HL-60 (cell line): ENCODE results near the gene CCR4.

Experiments used
- DNase-seq, 2 experiments: peaks; one replicate each; pipeline ENCODE4 v3.0.0-alpha.2; 2010 to 2020; ENCODE audit warnings: low read depth in 1 of 2, low spot score in 1 of 2
- H3K27ac ChIP-seq: fragments of 250-450 bp; sonication (Bioruptor Pico); replicated peaks from 2 replicates; pipeline ENCODE4 v1.5.1; 2020; ENCODE audit warnings: mild to moderate bottlenecking, moderate library complexity
- H3K27me3 ChIP-seq: fragments of 250-450 bp; sonication (Bioruptor Pico); 2 replicates; pipeline ENCODE4 v1.5.1; 2021; ENCODE audit warnings: mild to moderate bottlenecking, moderate library complexity; ENCODE audit not compliant: insufficient read depth, poor library complexity, severe bottlenecking
- H3K4me3 ChIP-seq: replicated peaks from 2 replicates; pipeline ENCODE4 v1.5.1; 2011; ENCODE audit warnings: mild to moderate bottlenecking, control low read depth, low read length; ENCODE audit not compliant: insufficient read depth
- CTCF ChIP-seq: IDR thresholded peaks from one replicate; pipeline ENCODE4 v1.5.1; 2011; ENCODE audit warnings: low read length, control low read depth, inconsistent platforms; ENCODE audit not compliant: insufficient read depth
- GABPA ChIP-seq: IDR thresholded peaks from 2 replicates; pipeline ENCODE4 v1.6.1; 2012; ENCODE audit warnings: low read depth
- POLR2AphosphoS5 ChIP-seq: IDR thresholded peaks from 2 replicates; pipeline ENCODE4 v1.6.1; 2012; ENCODE audit warnings: low read depth
- REST ChIP-seq: IDR thresholded peaks from 2 replicates; pipeline ENCODE4 v1.6.1; 2012; ENCODE audit warnings: low read depth; ENCODE audit not compliant: insufficient replicate concordance
- SPI1 ChIP-seq: IDR thresholded peaks from 2 replicates; pipeline ENCODE4 v1.6.1; 2012; ENCODE audit warnings: low read depth, mild to moderate bottlenecking, borderline replicate concordance

CCR4 gene

GRCh38 chr3:32977861-32978260 lies 26.4 kb downstream of the CCR4 start:
- DNase-seq = no peak
- no peak overlapping the region for H3K4me3 ChIP-seq
- H3K27me3 ChIP-seq = no peaks in the 10 kb centered on the region
- no peak overlapping the region for H3K27ac ChIP-seq
- no peak for TF ChIP-seq REST
- TF ChIP-seq POLR2AphosphoS5 = no peak
- no peak for TF ChIP-seq SPI1
- TF ChIP-seq CTCF = no peak
- no peak for TF ChIP-seq GABPA

- DNase-seq = no peak
- Histone ChIP-seq H3K4me3 (no peak overlapping the region), H3K27ac (no peak overlapping the region), H3K27me3 (no peaks in the 10 kb centered on the region)
- no peak for TF ChIP-seq CTCF
- no peak for TF ChIP-seq GABPA
- TF ChIP-seq POLR2AphosphoS5 = no peak
- TF ChIP-seq SPI1 = no peak
- TF ChIP-seq REST = no peak
These were observed 26.9 kb downstream of the CCR4 start for GRCh38 chr3:32978331-32978730.

GRCh38 chr3:32983124-32983523 lies 31.7 kb downstream of the CCR4 start:
- Histone ChIP-seq H3K4me3 (no peak overlapping the region), H3K27me3 (no peaks in the 10 kb centered on the region), H3K27ac (no peak overlapping the region)
- no peak for DNase-seq
- TF ChIP-seq REST = no peak
- TF ChIP-seq CTCF = no peak
- no peak for TF ChIP-seq SPI1
- TF ChIP-seq POLR2AphosphoS5 = no peak
- TF ChIP-seq GABPA = no peak
